ENCODE data around the gene DTWD1.
"Not testable (repeated sequence)": the region's sequence is repeated elsewhere in the genome, so short reads cannot be mapped to it uniquely, and the experiment has no call there.

Gene DTWD1

GRCh38 chr15:49606594-49606993, 14.3 kb upstream of the DTWD1 start:
- Histone ChIP-seq H3K36me3 (ENCODE audit: control insufficient read depth in 4 of 4, insufficient read depth in 4 of 4, low read length in 3 of 4) (peaks cover 0 to 19% (median 3%) of the 10 kb centered on the region in 4 experiments), H3K9me3 (ENCODE audit: control extremely low read depth in 1 of 5, control insufficient read depth in 4 of 5, insufficient read depth in 2 of 5, low read depth in 1 of 5, low read length in 4 of 5) (peaks cover 1 to 26% (median 8%) of the 10 kb centered on the region in 5 experiments), H3K4me3 (ENCODE audit: control insufficient read depth in 1 of 7, extremely low read depth in 1 of 7, insufficient read depth in 4 of 7, low read depth in 2 of 7, low read length in 6 of 7) (no peak overlapping the region), H3K27ac (ENCODE audit: insufficient read depth in 1 of 2, low read depth in 1 of 2, low read length in 2 of 2, poor library complexity in 1 of 2, severe bottlenecking in 2 of 2) (no peak overlapping the region), H3K4me1 (ENCODE audit: control extremely low read depth in 1 of 4, control insufficient read depth in 4 of 4, insufficient read depth in 4 of 4, low read length in 3 of 4) (no peaks in the 10 kb centered on the region), H3K27me3 (replicated peaks in 2 of 5; ENCODE audit: control insufficient read depth in 4 of 5, insufficient read depth in 5 of 5, low read length in 4 of 5) (no peaks in the 10 kb centered on the region)
- POLR2A ChIA-PET = no interaction called here
- no peak for DNase-seq
- CTCF ChIA-PET = no interaction called here

- no peak overlapping the region for H3K27ac ChIP-seq (ENCODE audit: insufficient read depth in 1 of 2, low read depth in 1 of 2, low read length in 2 of 2, poor library complexity in 1 of 2, severe bottlenecking in 2 of 2)
- H3K4me3 ChIP-seq (ENCODE audit: control insufficient read depth in 1 of 7, extremely low read depth in 1 of 7, insufficient read depth in 4 of 7, low read depth in 2 of 7, low read length in 6 of 7) = no peak overlapping the region
- peaks cover 0 to 22% (median 4%) of the 10 kb centered on the region in 4 experiments for H3K36me3 ChIP-seq (ENCODE audit: control insufficient read depth in 4 of 4, insufficient read depth in 4 of 4, low read length in 3 of 4)
- CTCF ChIA-PET = no interaction called here
- DNase-seq = no peak
- no CpG with 5 or more reads among the region's 2 CpGs for WGBS (ENCODE audit: insufficient coverage)
- H3K9me3 ChIP-seq (ENCODE audit: control extremely low read depth in 1 of 5, control insufficient read depth in 4 of 5, insufficient read depth in 2 of 5, low read depth in 1 of 5, low read length in 4 of 5) = peaks cover 6 to 26% (median 12%) of the 10 kb centered on the region in 5 experiments
- H3K4me1 ChIP-seq (ENCODE audit: control extremely low read depth in 1 of 4, control insufficient read depth in 4 of 4, insufficient read depth in 4 of 4, low read length in 3 of 4) = no peaks in the 10 kb centered on the region
- no peaks in the 10 kb centered on the region for H3K27me3 ChIP-seq (replicated peaks in 2 of 5; ENCODE audit: control insufficient read depth in 4 of 5, insufficient read depth in 5 of 5, low read length in 4 of 5)
- POLR2A ChIA-PET = no interaction called here
Observed at GRCh38 chr15:49610157-49610918, 10.5 kb upstream of the DTWD1 start.

DNA sequence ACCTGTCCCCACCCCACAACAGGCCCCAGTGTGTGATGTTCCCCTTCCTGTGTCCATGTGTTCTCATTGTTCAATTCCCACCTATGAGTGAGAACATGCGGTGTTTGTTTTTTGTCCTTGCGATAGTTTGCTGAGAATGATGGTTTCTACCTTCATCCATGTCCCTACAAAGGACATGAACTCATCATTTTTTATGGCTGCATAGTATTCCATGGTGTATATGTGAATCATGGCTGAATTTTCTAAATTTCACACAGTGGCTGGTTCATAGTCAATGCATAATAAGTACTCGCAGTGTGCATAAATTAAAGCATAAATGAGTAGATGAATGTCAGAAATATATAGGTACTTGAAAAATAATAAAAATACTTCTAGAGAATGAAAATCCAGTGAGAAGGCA, 8.6 kb upstream of the DTWD1 start:
- POLR2A ChIA-PET; DNase-seq; H3K4me3 ChIP-seq (ENCODE audit: control insufficient read depth in 1 of 7, extremely low read depth in 1 of 7, insufficient read depth in 4 of 7, low read depth in 2 of 7, low read length in 6 of 7); H3K27me3 ChIP-seq (replicated peaks in 2 of 5; ENCODE audit: control insufficient read depth in 4 of 5, insufficient read depth in 5 of 5, low read length in 4 of 5); H3K27ac ChIP-seq (ENCODE audit: insufficient read depth in 1 of 2, low read depth in 1 of 2, low read length in 2 of 2, poor library complexity in 1 of 2, severe bottlenecking in 2 of 2); H3K4me1 ChIP-seq (ENCODE audit: control extremely low read depth in 1 of 4, control insufficient read depth in 4 of 4, insufficient read depth in 4 of 4, low read length in 3 of 4); CTCF ChIA-PET: not testable (repeated sequence)
- H3K9me3 ChIP-seq (ENCODE audit: control extremely low read depth in 1 of 5, control insufficient read depth in 4 of 5, insufficient read depth in 2 of 5, low read depth in 1 of 5, low read length in 4 of 5) = peaks cover 6 to 28% (median 13%) of the 10 kb centered on the region in 5 experiments
- WGBS (ENCODE audit: insufficient coverage) = no CpG with 5 or more reads among the region's 3 CpGs
- H3K36me3 ChIP-seq (ENCODE audit: control insufficient read depth in 4 of 4, insufficient read depth in 4 of 4, low read length in 3 of 4) = peaks cover 0 to 12% (median 2%) of the 10 kb centered on the region in 4 experiments

DNA sequence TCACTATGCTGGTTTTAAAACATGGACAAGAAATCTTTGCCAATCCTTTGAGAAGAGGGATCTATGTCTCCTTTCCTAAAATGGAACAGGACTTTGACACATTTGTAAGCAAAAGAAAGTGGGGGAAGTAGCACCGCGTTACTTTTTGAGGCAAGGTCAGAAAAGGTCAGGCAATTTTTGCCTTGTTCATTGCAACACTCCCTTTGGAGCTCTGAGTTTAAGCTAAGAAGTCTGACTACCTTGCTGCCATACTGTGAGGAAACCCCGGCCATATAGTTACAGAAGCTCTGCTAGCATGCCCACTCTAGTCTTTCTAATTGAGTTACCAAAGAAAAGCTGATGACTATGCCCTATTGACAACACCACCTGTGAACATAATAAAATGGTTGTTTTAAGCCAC, 1.6 kb upstream of the DTWD1 start:
- ChIA-PET CTCF (interaction anchor here (0.8 kb wide), 1 partner anchor 376 kb away, joined by 3 read pairs; no protein-coding TSS in a partner anchor), POLR2A (interaction anchor here (0.6 kb wide), 1 partner anchor 205 kb away, joined by 3 read pairs; no protein-coding TSS in a partner anchor)
- peaks cover 4 to 20% (median 13%) of the 10 kb centered on the region in 5 experiments for H3K9me3 ChIP-seq (ENCODE audit: control extremely low read depth in 1 of 5, control insufficient read depth in 4 of 5, insufficient read depth in 2 of 5, low read depth in 1 of 5, low read length in 4 of 5)
- WGBS (ENCODE audit: insufficient coverage) = 100% methylated on average over 3 of the region's 3 CpGs
- H3K36me3 ChIP-seq (ENCODE audit: control insufficient read depth in 4 of 4, insufficient read depth in 4 of 4, low read length in 3 of 4) = peaks cover 0 to 5% (median 3%) of the 10 kb centered on the region in 4 experiments
- H3K4me3 ChIP-seq (ENCODE audit: control insufficient read depth in 1 of 7, extremely low read depth in 1 of 7, insufficient read depth in 4 of 7, low read depth in 2 of 7, low read length in 6 of 7) = no peak overlapping the region
- H3K27me3 ChIP-seq (replicated peaks in 2 of 5; ENCODE audit: control insufficient read depth in 4 of 5, insufficient read depth in 5 of 5, low read length in 4 of 5) = no peaks in the 10 kb centered on the region
- DNase-seq = no peak
- no peak overlapping the region for H3K27ac ChIP-seq (ENCODE audit: insufficient read depth in 1 of 2, low read depth in 1 of 2, low read length in 2 of 2, poor library complexity in 1 of 2, severe bottlenecking in 2 of 2)
- H3K4me1 ChIP-seq (ENCODE audit: control extremely low read depth in 1 of 4, control insufficient read depth in 4 of 4, insufficient read depth in 4 of 4, low read length in 3 of 4) = peaks cover 11 to 31% (median 20%) of the 10 kb centered on the region in 4 experiments

DNA sequence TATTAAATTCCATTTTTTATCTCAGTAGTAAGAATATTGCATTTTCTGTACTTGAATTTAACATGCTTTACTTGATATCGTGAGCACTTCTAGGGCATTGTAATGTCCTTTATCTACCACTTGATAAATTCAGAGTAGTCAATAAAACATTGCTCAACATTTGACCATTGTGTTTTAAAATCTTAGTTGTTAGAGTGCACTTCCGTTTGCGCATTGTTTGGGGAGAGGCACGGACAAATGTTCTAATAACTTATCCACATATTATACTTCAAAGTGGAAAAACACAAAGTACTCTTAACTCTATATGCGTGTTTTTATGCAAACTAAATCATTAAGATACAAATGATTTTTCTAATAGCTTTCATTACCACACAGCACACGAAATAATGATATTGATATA, 649 bp upstream of the DTWD1 start:
- H3K27ac ChIP-seq (ENCODE audit: insufficient read depth in 1 of 2, low read depth in 1 of 2, low read length in 2 of 2, poor library complexity in 1 of 2, severe bottlenecking in 2 of 2) = peak overlapping the region; percentile 74 to 93
- peak overlapping the region in 6 of 7 experiments; percentile 83 to 99 (median 88) for H3K4me3 ChIP-seq (ENCODE audit: control insufficient read depth in 1 of 7, extremely low read depth in 1 of 7, insufficient read depth in 4 of 7, low read depth in 2 of 7, low read length in 6 of 7)
- no peaks in the 10 kb centered on the region for H3K27me3 ChIP-seq (replicated peaks in 2 of 5; ENCODE audit: control insufficient read depth in 4 of 5, insufficient read depth in 5 of 5, low read length in 4 of 5)
- H3K36me3 ChIP-seq (ENCODE audit: control insufficient read depth in 4 of 4, insufficient read depth in 4 of 4, low read length in 3 of 4) = peaks cover 0 to 5% (median 2%) of the 10 kb centered on the region in 4 experiments
- peaks cover 1 to 16% (median 6%) of the 10 kb centered on the region in 5 experiments for H3K9me3 ChIP-seq (ENCODE audit: control extremely low read depth in 1 of 5, control insufficient read depth in 4 of 5, insufficient read depth in 2 of 5, low read depth in 1 of 5, low read length in 4 of 5)
- CTCF ChIA-PET = interaction anchor here (0.8 to 1.1 kb wide), 3 partner anchors 9 to 376 kb away, joined by 3 to 4 read pairs (median 3); no protein-coding TSS in a partner anchor
- POLR2A ChIA-PET = no interaction called here
- WGBS (ENCODE audit: insufficient coverage) = no CpG with 5 or more reads among the region's 6 CpGs
- peaks cover 11 to 31% (median 20%) of the 10 kb centered on the region in 4 experiments for H3K4me1 ChIP-seq (ENCODE audit: control extremely low read depth in 1 of 4, control insufficient read depth in 4 of 4, insufficient read depth in 4 of 4, low read length in 3 of 4)
- DNase-seq = peak in 2 of 3 donors; percentile 58 to 70

DNA sequence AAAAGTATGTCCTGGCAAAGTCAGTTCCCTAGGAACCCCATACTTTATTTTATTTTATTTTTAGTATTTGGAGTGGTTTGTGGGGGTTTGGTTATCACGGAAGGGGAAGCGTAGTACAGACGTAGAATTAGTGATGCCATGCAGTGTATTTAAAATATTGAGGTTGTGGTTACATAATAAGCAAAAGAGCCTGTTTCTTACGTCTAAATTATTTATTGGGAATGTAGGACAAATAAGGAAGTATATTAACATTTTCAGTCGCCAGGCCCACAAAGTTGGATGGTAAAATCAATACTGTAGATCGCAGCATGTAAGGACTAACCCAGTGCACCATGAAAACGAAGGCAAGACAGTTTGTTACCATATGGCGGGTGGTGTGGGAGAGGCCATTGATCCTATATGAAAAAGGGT, 558 bp downstream of the DTWD1 start:
- H3K36me3 ChIP-seq (ENCODE audit: control insufficient read depth in 4 of 4, insufficient read depth in 4 of 4, low read length in 3 of 4) = peaks cover 5 to 16% (median 10%) of the 10 kb centered on the region in 4 experiments
- H3K27me3 ChIP-seq (replicated peaks in 2 of 5; ENCODE audit: control insufficient read depth in 4 of 5, insufficient read depth in 5 of 5, low read length in 4 of 5) = no peaks in the 10 kb centered on the region
- H3K27ac ChIP-seq (ENCODE audit: insufficient read depth in 1 of 2, low read depth in 1 of 2, low read length in 2 of 2, poor library complexity in 1 of 2, severe bottlenecking in 2 of 2) = peak overlapping the region; percentile 87 to 93
- peaks cover under 1 to 14% (median 4%) of the 10 kb centered on the region in 5 experiments for H3K9me3 ChIP-seq (ENCODE audit: control extremely low read depth in 1 of 5, control insufficient read depth in 4 of 5, insufficient read depth in 2 of 5, low read depth in 1 of 5, low read length in 4 of 5)
- peak; percentile 25 to 61 (median 56) for DNase-seq
- CTCF ChIA-PET = interaction anchor here (1.0 kb wide), 1 partner anchor 8 kb away, joined by 3 read pairs; no protein-coding TSS in a partner anchor
- H3K4me1 ChIP-seq (ENCODE audit: control extremely low read depth in 1 of 4, control insufficient read depth in 4 of 4, insufficient read depth in 4 of 4, low read length in 3 of 4) = peaks cover 11 to 31% (median 20%) of the 10 kb centered on the region in 4 experiments
- 21% methylated on average over 5 of the region's 8 CpGs for WGBS (ENCODE audit: insufficient coverage)
- POLR2A ChIA-PET = interaction anchor here (0.6 to 0.7 kb wide), 2 partner anchors 121 to 734 kb away, joined by 3 read pairs; partner anchors contain the start of gene GABPB1
- H3K4me3 ChIP-seq (ENCODE audit: control insufficient read depth in 1 of 7, extremely low read depth in 1 of 7, insufficient read depth in 4 of 7, low read depth in 2 of 7, low read length in 6 of 7) = peak overlapping the region; percentile 83 to 99 (median 86)

DNA sequence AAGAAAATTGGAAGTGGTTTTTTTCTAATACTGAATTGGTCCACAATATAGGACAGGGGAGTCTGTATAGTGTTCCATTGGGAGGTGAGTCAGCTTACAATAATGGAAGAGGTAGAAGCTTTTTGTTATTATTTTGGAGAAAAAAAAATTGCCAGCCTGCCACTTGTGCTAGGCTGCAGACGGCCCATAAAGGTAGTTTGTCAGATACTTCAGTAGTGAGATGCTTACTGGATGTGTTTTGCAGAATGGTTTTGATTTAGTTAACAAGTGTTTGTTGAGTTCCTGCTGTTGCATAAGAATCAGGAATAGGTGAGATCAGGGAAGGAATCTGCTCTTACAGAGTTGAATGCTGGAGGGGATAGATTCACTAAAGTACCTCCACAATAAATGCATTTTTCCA, 1.0 kb downstream of the DTWD1 start:
- H3K36me3 ChIP-seq (ENCODE audit: control insufficient read depth in 4 of 4, insufficient read depth in 4 of 4, low read length in 3 of 4) = peaks cover 5 to 17% (median 13%) of the 10 kb centered on the region in 4 experiments
- ChIA-PET CTCF (no interaction called here), POLR2A (no interaction called here)
- DNase-seq = peak in 1 of 3 donors; percentile 15
- peaks cover 0 to 12% (median 4%) of the 10 kb centered on the region in 5 experiments for H3K9me3 ChIP-seq (ENCODE audit: control extremely low read depth in 1 of 5, control insufficient read depth in 4 of 5, insufficient read depth in 2 of 5, low read depth in 1 of 5, low read length in 4 of 5)
- 75% methylated on average over 1 of the region's 1 CpG for WGBS (ENCODE audit: insufficient coverage)
- no peaks in the 10 kb centered on the region for H3K27me3 ChIP-seq (replicated peaks in 2 of 5; ENCODE audit: control insufficient read depth in 4 of 5, insufficient read depth in 5 of 5, low read length in 4 of 5)
- H3K4me1 ChIP-seq (ENCODE audit: control extremely low read depth in 1 of 4, control insufficient read depth in 4 of 4, insufficient read depth in 4 of 4, low read length in 3 of 4) = peaks cover 11 to 31% (median 20%) of the 10 kb centered on the region in 4 experiments
- H3K4me3 ChIP-seq (ENCODE audit: control insufficient read depth in 1 of 7, extremely low read depth in 1 of 7, insufficient read depth in 4 of 7, low read depth in 2 of 7, low read length in 6 of 7) = peak overlapping the region in 6 of 7 experiments; percentile 83 to 99 (median 88)
- peak overlapping the region; percentile 87 to 93 for H3K27ac ChIP-seq (ENCODE audit: insufficient read depth in 1 of 2, low read depth in 1 of 2, low read length in 2 of 2, poor library complexity in 1 of 2, severe bottlenecking in 2 of 2)
